ENCODE data around the gene MTHFD2L. TPM values are rescaled to one million over a fixed set of nuclear protein-coding genes. Genes with fewer than 3 reads are reported as not detected.

Gene MTHFD2L
- total and polyA plus RNA-seq, 10 of the 15 experiments (the other 5 are each of a cell fraction or from before 2014, with no cell fraction given), result 4.8 to 25.4 (median 14.4) TPM

- POLR2A ChIA-PET, result no interaction called here
- Histone ChIP-seq H3K4me3 (no peak overlapping the region), H3K9me3 (replicated peaks; ENCODE audit: control insufficient read depth, insufficient read depth, low read length) (no peaks in the 10 kb centered on the region), H3K27me3 (replicated peaks in 1 of 2; ENCODE audit: control insufficient read depth in 2 of 2, insufficient read depth in 2 of 2, low read length in 1 of 2) (no peaks in the 10 kb centered on the region), H3K4me1 (ENCODE audit: control insufficient read depth, insufficient read depth, low read length) (no peaks in the 10 kb centered on the region), H3K36me3 (ENCODE audit: control insufficient read depth in 2 of 2, insufficient read depth in 2 of 2, low read length in 1 of 2) (no peaks in the 10 kb centered on the region), H3K27ac (ENCODE audit: control insufficient read depth, insufficient read depth) (no peak overlapping the region), H3K79me2 (ENCODE audit: control insufficient read depth, insufficient read depth, low read length) (no peaks in the 10 kb centered on the region), H2AFZ (ENCODE audit: control insufficient read depth, low read depth, low read length) (no peak overlapping the region), H3K4me2 (ENCODE audit: control insufficient read depth, insufficient read depth) (no peak overlapping the region), H4K20me1 (ENCODE audit: control insufficient read depth, insufficient read depth) (no peaks in the 10 kb centered on the region), H3K9ac (ENCODE audit: control insufficient read depth, insufficient read depth, low read length) (no peak overlapping the region)
- no TSS peak for BruUV-seq (replicated peaks)
- CTCF ChIA-PET, result interaction anchor here (1.2 to 2.7 kb wide), 4 partner anchors 8 to 54 kb away, joined by 4 to 11 read pairs (median 6); no protein-coding TSS in a partner anchor
- DNase-seq (ENCODE audit: low read depth, low spot score) (no peak), ATAC-seq (no peak), FAIRE-seq (no peak)
- RAD21 ChIA-PET (ENCODE audit: unreplicated experiment), result no interaction called here
- intact Hi-C loops (cut with micrococcal nuclease; ENCODE audit: unreplicated experiment), result no loop called here
- in situ Hi-C loops (cut with MboI), result loop anchor here (25.0 kb wide), 1 partner anchor 1112 kb away; the partner anchor contains the start of gene COX18
- SMC1A ChIA-PET (ENCODE audit: uncharacterized antibody, unreplicated experiment), result interaction anchor here (0.6 to 1.6 kb wide), 8 partner anchors 9 to 497 kb away, joined by 3 to 5 read pairs (median 3); no protein-coding TSS in a partner anchor
- 96% methylated on average over 2 of the region's 2 CpGs for WGBS (ENCODE audit: insufficient coverage, insufficient replicate concordance, low lambda C conversion rate, missing lambda C conversion rate)
- TF ChIP-seq ZNF217 (IDR thresholded peaks at IDR 0.05), result no peak
- no peak for TF ChIP-seq CHD4 (IDR thresholded peaks at IDR 0.05)
Observed at GRCh38 chr4:74174421-74174820, 16.5 kb downstream of the MTHFD2L start.

- Histone ChIP-seq H3K9ac (ENCODE audit: control insufficient read depth, insufficient read depth, low read length) (no peak overlapping the region), H3K27ac (ENCODE audit: control insufficient read depth, insufficient read depth) (no peak overlapping the region), H2AFZ (ENCODE audit: control insufficient read depth, low read depth, low read length) (no peak overlapping the region), H3K9me3 (replicated peaks; ENCODE audit: control insufficient read depth, insufficient read depth, low read length) (no peaks in the 10 kb centered on the region), H3K4me2 (ENCODE audit: control insufficient read depth, insufficient read depth) (no peak overlapping the region), H3K36me3 (ENCODE audit: control insufficient read depth in 2 of 2, insufficient read depth in 2 of 2, low read length in 1 of 2) (no peaks in the 10 kb centered on the region), H3K27me3 (replicated peaks in 1 of 2; ENCODE audit: control insufficient read depth in 2 of 2, insufficient read depth in 2 of 2, low read length in 1 of 2) (no peaks in the 10 kb centered on the region), H4K20me1 (ENCODE audit: control insufficient read depth, insufficient read depth) (no peaks in the 10 kb centered on the region), H3K79me2 (ENCODE audit: control insufficient read depth, insufficient read depth, low read length) (no peaks in the 10 kb centered on the region), H3K4me3 (no peak overlapping the region), H3K4me1 (ENCODE audit: control insufficient read depth, insufficient read depth, low read length) (no peaks in the 10 kb centered on the region)
- CTCF ChIA-PET, result interaction anchor here (1.0 to 2.7 kb wide), 5 partner anchors 8 to 54 kb away, joined by 3 to 11 read pairs (median 4); no protein-coding TSS in a partner anchor
- FAIRE-seq, result no peak
- POLR2A ChIA-PET, result no interaction called here
- RAD21 ChIA-PET (ENCODE audit: unreplicated experiment), result no interaction called here
- in situ Hi-C loops (cut with MboI) (loop anchor here (25.0 kb wide), 1 partner anchor 1113 kb away; the partner anchor contains the start of gene COX18), intact Hi-C loops (cut with micrococcal nuclease; ENCODE audit: unreplicated experiment) (no loop called here)
- BruUV-seq (replicated peaks), result no TSS peak
- WGBS (ENCODE audit: insufficient coverage, insufficient replicate concordance, low lambda C conversion rate, missing lambda C conversion rate), result 81% methylated on average over 2 of the region's 2 CpGs
- ATAC-seq, result no peak
- DNase-seq (ENCODE audit: low read depth, low spot score), result no peak
- SMC1A ChIA-PET (ENCODE audit: uncharacterized antibody, unreplicated experiment), result interaction anchor here (0.6 to 1.6 kb wide), 9 partner anchors 9 to 498 kb away, joined by 3 to 5 read pairs (median 3); no protein-coding TSS in a partner anchor
- TF ChIP-seq SREBF2 (IDR thresholded peaks at IDR 0.05; ENCODE audit: low read length) (no peak), SIX5 (IDR thresholded peaks at IDR 0.05; ENCODE audit: low read depth, low read length, severe bottlenecking) (no peak), POLR2AphosphoS2 (IDR thresholded peaks at IDR 0.05; ENCODE audit: low read depth, low read length) (no peak), TCF7 (IDR thresholded peaks at IDR 0.05; ENCODE audit: borderline replicate concordance) (no peak), E4F1 (IDR thresholded peaks at IDR 0.05; ENCODE audit: borderline replicate concordance, partially characterized antibody) (no peak), ZBTB4 (CRISPR knock-in tag; IDR thresholded peaks at IDR 0.05) (no peak), ZBTB33 (IDR thresholded peaks at IDR 0.05) (no peak), RUNX3 (IDR thresholded peaks at IDR 0.05; ENCODE audit: low read length) (no peak)
Observed at GRCh38 chr4:74174941-74175340, 17.0 kb downstream of the MTHFD2L start.
